NCI-H748 treated with DMSO at 0.1 percent for 48 hours (cell line): Measurements from ENCODE around the gene TWF2.
"Not testable (repeated sequence)": the region's sequence is repeated elsewhere in the genome, so short reads cannot be mapped to it uniquely, and the experiment has no call there.

Experiments used
- DNase-seq: peaks from one replicate; lab custom pipeline; 2025; lab: John Stamatoyannopoulos, UW

The TWF2 gene

GRCh38 chr3:52238761-52239701 is at the start of gene TWF2:
TSS of gene TWF2 (minus strand) at chr3:52239158. CDS start at chr3:52239016, 142 bp downstream.
- peak; percentile 25 for DNase-seq

- DNase-seq: no peak
Measured at GRCh38 chr3:52288674-52289073, 49.7 kb upstream of the TWF2 start.

- no peak for DNase-seq
Measured at GRCh38 chr3:52286777-52287110, 47.8 kb upstream of the TWF2 start.

DNA sequence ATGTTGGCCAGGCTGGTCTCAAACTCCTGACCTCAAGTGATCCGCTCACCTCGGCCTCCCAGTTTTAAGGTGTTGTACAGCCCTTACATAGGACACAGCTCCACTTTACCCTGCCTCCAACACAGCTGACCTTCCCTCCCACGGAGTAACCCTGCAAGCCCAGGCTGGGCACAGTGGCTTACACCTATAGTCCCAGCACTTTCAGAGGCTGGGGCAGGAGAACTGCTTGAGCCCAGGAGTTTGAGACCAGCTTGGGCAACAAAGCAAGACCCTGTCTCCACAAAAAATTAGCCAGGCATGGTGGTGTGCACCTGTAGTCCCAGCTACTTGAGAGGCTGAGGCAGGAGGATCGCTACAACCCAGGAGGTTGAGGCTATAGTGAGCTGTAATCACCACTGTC is 45.1 kb upstream of the TWF2 start:
- DNase-seq: not testable (repeated sequence)

DNA sequence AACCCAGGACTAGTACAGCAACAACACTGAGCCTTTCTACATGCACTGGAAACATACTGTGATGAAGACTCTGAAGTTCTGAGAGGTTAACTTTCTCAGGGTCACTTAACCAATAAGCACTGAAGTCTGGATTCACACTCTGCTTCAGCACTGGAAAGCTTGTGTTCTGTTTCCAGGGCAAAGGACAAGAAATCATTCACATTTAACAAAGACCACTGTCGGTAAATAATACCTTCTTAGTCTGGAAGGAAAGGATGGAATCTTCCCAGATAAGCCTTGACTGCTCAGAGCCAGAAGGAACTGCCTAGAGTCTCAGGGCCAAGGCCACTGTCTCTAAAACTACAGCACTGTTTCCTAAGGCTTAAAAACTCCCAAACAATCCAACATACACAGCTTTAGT is 44.3 kb upstream of the TWF2 start:
- DNase-seq: no peak

GRCh38 chr3:52281981-52282801 is 43.2 kb upstream of the TWF2 start:
- no peak for DNase-seq

DNA sequence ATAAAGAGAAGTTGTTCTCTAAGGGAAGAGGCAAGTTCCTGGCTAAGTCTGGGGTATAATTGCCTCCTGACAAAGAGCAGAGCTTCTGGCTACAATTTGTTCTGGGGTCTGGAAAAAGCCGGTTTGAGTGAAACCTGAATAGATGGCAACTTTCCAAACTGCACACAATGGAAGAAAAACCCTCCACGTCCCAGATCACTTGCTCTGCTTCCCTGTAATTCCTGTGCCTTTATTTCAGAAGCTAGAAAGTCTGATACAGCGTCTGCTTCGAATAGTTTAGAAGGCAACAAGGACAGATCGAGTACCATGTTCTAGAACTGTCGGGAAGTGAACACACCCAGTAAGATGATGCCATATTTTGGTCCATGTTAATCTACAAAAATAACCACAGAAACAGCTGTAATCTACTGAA is 41.1 kb upstream of the TWF2 start:
- peak; percentile 47 for DNase-seq

DNA sequence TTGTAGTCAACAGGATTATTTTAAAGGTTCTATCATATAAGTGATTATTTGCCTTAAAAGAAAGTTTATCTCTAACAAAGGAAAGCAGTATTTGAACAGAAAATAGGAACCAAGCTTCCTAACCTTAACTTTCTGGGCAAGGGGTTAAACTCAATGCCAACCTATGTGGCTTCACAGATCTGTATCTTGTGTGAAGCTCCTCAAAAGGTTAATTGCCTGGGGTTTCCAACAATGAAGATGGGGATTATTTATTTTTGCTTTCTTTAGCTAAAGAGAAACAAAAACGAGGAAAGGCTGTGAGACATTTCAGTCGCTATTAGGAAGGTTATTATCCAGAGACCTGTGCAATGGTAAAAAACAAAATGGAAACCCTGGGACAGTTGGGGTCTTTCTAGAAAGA is 40.6 kb upstream of the TWF2 start:
- no peak for DNase-seq

- DNase-seq: peak; percentile 67
Measured at GRCh38 chr3:52278510-52279069, 39.6 kb upstream of the TWF2 start, which contains the start of gene WDR82. TSS of gene WDR82 (minus strand) at chr3:52278649. CDS start at chr3:52278361, 288 bp downstream.

DNA sequence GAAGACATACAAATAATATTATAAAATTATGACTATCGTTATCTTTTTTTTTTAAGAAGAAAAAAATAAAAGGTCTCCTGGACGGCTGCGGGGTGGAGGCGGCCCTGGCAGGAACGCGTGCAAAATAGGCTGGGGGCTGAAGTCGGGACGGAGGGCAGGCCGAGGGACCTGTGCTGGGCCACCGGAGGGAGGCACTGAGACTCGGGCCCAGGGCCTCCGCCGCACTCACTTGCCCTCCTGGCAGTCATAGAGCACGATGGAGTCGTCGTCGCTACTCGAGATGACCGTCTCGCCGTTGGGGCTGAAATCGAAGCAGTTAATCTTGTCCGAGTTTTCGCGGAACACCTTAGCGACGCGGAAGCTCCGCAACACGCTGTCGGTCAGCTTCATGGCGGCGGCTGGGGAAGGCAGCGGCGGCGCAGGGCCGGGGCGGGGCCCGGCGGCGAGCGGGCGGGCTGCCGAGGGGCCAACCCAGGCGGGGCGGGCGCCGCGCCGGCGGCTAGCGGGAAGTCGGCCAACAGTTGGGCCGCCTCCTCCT is 39.1 kb upstream of the TWF2 start:
- DNase-seq: no peak

GRCh38 chr3:52277071-52277964 is 38.4 kb upstream of the TWF2 start:
- no peak for DNase-seq

DNA sequence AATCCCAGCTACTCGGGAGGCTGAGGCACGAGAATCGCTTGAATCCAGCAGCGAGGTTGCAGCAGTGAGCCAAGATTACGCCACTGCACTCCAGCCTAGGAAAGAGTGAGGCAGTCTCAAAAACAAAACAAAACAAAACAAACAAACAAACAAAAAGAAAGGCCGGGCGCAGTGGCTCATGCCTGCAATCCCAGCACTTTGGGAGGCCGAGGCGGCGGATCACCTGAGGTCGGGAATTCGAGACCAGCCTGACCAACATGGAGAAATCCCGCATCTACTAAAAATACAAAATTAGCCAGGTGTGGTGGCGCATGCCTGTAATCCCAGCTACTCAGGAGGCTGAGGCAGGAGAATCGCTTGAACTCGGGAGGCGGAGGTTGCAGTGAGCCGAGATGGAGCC is 35.8 kb upstream of the TWF2 start:
- not testable (repeated sequence) for DNase-seq

DNA sequence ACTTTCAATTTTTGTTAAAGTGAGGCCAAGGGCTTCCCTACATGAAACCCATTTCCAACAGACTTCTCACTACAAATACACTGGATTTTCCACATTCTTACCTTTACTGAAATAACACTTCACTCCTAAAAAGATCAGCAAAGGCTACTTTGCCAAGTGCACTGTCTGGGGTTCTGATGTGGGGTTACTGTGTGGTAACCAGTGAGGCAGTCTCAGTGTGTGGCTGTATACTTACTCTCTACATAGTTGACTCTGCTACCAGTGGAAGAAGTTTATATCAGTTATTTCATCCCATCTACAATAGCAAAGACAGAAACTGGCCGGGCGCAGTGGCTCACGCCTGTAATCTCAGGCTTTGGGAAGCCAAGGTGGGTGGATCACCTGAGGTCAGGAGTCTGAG is 33.9 kb upstream of the TWF2 start:
- DNase-seq: no peak

DNA sequence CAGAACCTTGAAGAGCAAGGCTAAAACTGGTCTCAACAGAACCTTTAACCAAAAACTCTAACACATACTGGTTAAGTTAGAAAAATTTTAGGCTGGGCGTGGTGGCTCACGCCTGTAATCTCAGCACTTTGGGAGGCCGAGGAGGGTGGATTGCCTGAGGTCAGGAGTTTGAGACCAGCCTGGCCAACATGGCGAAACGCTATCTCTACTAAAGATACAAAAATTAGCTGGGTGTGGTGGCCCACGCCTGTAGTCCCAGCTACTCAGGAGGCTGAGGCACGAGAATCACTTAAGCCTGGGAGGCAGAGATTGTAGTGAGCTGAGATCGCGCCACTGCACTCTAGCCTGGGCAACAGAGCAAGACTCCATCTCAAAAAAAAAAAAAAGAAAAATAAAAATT is 33.2 kb upstream of the TWF2 start:
- not testable (repeated sequence) for DNase-seq

- DNase-seq: no peak
Measured at GRCh38 chr3:52270252-52270754, 31.3 kb upstream of the TWF2 start.

DNA sequence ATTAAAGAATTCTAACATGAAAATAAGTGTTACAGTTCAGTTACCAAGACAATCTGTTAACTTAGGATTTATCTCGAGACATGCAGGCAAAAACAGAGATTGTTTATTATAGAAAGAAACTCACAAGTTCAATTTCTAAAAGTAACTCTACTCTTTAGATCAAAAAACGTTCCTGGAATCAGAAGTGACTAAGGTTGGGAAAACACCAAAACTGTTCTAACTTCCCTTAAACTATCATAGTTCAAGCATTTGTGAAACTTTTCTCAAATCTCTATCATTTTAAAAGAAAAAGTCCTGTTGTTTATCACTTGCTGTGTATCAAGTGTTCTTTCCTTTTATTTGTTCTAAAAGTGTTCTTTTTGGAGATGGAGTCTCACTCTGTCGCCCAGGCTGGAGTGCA is 30.8 kb upstream of the TWF2 start:
- no peak for DNase-seq

DNA sequence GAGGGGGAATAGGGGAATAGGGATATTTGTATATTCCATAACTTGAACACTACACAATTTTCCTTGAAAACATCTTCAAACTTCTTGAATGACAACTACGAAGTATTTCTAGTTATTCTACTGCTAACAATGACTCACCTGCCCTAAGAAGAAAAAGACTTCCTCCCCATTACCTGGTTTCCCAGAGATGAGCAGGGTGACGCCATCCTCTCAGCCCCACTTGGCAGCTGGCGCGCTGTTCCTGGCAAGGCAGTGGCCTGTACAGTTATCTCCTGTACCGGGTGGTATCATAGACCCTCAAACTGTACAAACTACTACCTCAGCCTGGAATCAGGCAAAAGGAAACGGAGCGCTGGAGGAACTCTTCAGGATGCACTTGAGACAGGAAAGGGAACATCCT is 29.1 kb upstream of the TWF2 start:
- DNase-seq: no peak

GRCh38 chr3:52265387-52265786 is 26.4 kb upstream of the TWF2 start:
- DNase-seq: no peak

- DNase-seq: no peak
Measured at GRCh38 chr3:52262447-52262846, 23.5 kb upstream of the TWF2 start.

- no peak for DNase-seq
Measured at GRCh38 chr3:52259448-52259847, 20.5 kb upstream of the TWF2 start.

DNA sequence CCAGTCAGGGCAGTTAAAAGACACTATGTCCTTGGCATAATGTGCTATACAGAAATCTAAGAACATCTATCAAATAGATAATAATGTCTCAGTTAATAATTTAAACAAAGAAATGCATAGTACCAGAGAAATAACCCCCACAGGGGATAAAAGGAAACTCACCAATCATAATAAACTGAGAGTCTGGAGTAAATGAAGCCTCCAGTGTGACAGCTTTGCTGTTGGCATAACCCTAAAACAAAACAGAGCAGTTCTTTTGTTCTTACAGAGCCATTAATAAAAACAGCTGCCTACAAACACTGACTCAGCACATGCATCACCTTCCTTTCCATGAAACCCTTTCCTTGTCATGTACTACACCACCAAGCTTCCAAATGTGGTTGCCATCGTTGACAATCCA is 20.1 kb upstream of the TWF2 start:
- no peak for DNase-seq
